Fibroblast of lung (primary cell): ENCODE results near the gene EXD1. TPM values are rescaled to one million over a fixed set of nuclear protein-coding genes. Genes with fewer than 3 reads are reported as not detected.
"Not testable (repeated sequence)": the region's sequence is repeated elsewhere in the genome, so short reads cannot be mapped to it uniquely, and the experiment has no call there.

Source experiments
- DNase-seq, 2 donors: peaks; one replicate each; pipeline versions ENCODE4 v3.0.0 to v3.0.0-alpha.2; 2010; ENCODE audit warnings: low read depth in 2 of 2
- H2AFZ ChIP-seq: 2 replicates; pipeline ENCODE4 v1.5.1; 2012; ENCODE audit warnings: low read length, control low read depth, inconsistent platforms
- H3K27ac ChIP-seq: 2 replicates; pipeline ENCODE4 v1.5.1; 2011; ENCODE audit warnings: low read length, control low read depth; ENCODE audit not compliant: insufficient read depth
- H3K27me3 ChIP-seq: 2 replicates; pipeline ENCODE4 v1.5.1; 2011; ENCODE audit warnings: mild to moderate bottlenecking, low read length; ENCODE audit not compliant: control insufficient read depth, insufficient read depth
- H3K36me3 ChIP-seq: 2 replicates; pipeline ENCODE4 v1.5.1; 2011; ENCODE audit warnings: low read length; ENCODE audit not compliant: control insufficient read depth, insufficient read depth
- H3K4me1 ChIP-seq: 2 replicates; pipeline ENCODE4 v1.5.1; 2011; ENCODE audit warnings: low read length; ENCODE audit not compliant: control insufficient read depth, insufficient read depth; ENCODE audit errors: extremely low read depth
- H3K4me2 ChIP-seq: 2 replicates; pipeline ENCODE4 v1.5.1; 2011; ENCODE audit warnings: low read length, control low read depth; ENCODE audit not compliant: insufficient read depth; ENCODE audit errors: extremely low read depth
- H3K4me3 ChIP-seq, 4 experiments: fragments of 200-600 bp in 1 of 4; sonication (generic) in 1 of 4; replicated peaks in 1 of 4; 2 replicates each; pipeline ENCODE4 v1.5.1; 2011 to 2016; ENCODE audit warnings: low read length in 4 of 4, low read depth in 3 of 4, mild to moderate bottlenecking in 3 of 4, control low read depth in 2 of 4, inconsistent platforms in 1 of 4, mixed read lengths in 1 of 4; ENCODE audit not compliant: insufficient read depth in 1 of 4; ENCODE audit errors: control extremely low read depth in 1 of 4
- H3K79me2 ChIP-seq: 2 replicates; pipeline ENCODE4 v1.5.1; 2012; ENCODE audit warnings: mild to moderate bottlenecking, low read length, inconsistent platforms; ENCODE audit not compliant: control insufficient read depth, insufficient read depth
- H3K9ac ChIP-seq: 2 replicates; pipeline ENCODE4 v1.5.1; 2011; ENCODE audit warnings: mild to moderate bottlenecking, low read length, control low read depth; ENCODE audit not compliant: insufficient read depth
- H3K9me3 ChIP-seq: 2 replicates; pipeline ENCODE4 v1.5.1; 2012; ENCODE audit warnings: low read depth, low read length; ENCODE audit not compliant: control insufficient read depth, insufficient read depth
- H4K20me1 ChIP-seq: 2 replicates; pipeline ENCODE4 v1.5.1; 2011; ENCODE audit warnings: low read length; ENCODE audit not compliant: control insufficient read depth, insufficient read depth; ENCODE audit errors: extremely low read depth
- EZH2 ChIP-seq: IDR thresholded peaks from 2 replicates; pipeline ENCODE4 v1.5.1; 2012; ENCODE audit warnings: low read length, control low read depth, mild to moderate bottlenecking; ENCODE audit errors: missing control alignments
- polyA plus RNA-seq, 2 donors: library from polyadenylated mRNA; depleted of rRNA in 1 of 2; stranded (reverse) in 1 of 2; unstranded in 1 of 2; fragments of >200 nt; gene quantifications; 2 replicates each; pipeline ENCODE4 v1.2.1, GENCODE V29; 2011 to 2012; ENCODE audit warnings: missing spikeins in 1 of 2
- total RNA-seq: library from RNA; depleted of rRNA; stranded (reverse); fragments of >200 nt; gene quantifications from 2 replicates; pipeline ENCODE4 v1.2.1, GENCODE V29; 2014
- TF ChIP-seq, protein P1 (sequence below), 2 donors: IDR thresholded peaks in 1 of 2; conservative IDR thresholded peaks in 1 of 2; 1 replicate in 1 of 2; 2 replicates in 1 of 2; pipeline ENCODE4 v1.5.1; 2011 to 2012; ENCODE audit warnings: low read length in 2 of 2, control low read depth in 1 of 2, inconsistent platforms in 1 of 2, low read depth in 1 of 2, mild to moderate bottlenecking in 1 of 2

Gene EXD1
- total and polyA plus RNA-seq, 2 donors (not counting 1 experiment from before 2014, with no cell fraction given), result 0.17 TPM; not detected in 1

DNA sequence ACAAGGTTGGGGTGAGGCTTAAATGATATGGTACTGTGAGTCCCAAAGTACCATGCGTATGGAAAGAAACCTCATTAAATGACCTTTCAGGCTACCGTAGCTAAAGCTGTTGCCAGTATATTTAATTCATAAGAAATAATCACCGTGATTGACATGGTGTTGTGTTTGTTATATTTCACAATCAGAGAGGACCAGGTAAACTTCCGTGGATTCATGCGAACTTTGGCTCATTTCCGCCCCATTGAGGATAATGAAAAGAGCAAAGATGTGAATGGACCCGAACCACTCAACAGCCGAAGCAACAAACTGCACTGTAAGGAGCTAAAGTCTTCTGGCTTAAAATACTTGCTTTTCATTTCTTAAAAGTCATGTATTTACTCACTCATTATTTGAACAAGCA, 32.0 kb upstream of the EXD1 start:
- Histone ChIP-seq H3K36me3 (no peaks in the 10 kb centered on the region), H2AFZ (no peak overlapping the region), H3K79me2 (no peaks in the 10 kb centered on the region), H4K20me1 (no peaks in the 10 kb centered on the region), H3K27me3 (no peaks in the 10 kb centered on the region), H3K27ac (no peak overlapping the region), H3K4me1 (no peaks in the 10 kb centered on the region), H3K4me3 (no peak overlapping the region), H3K9me3 (no peaks in the 10 kb centered on the region), H3K4me2 (no peak overlapping the region), H3K9ac (no peak overlapping the region)
- DNase-seq, result no peak
- TF ChIP-seq, protein P1, sequence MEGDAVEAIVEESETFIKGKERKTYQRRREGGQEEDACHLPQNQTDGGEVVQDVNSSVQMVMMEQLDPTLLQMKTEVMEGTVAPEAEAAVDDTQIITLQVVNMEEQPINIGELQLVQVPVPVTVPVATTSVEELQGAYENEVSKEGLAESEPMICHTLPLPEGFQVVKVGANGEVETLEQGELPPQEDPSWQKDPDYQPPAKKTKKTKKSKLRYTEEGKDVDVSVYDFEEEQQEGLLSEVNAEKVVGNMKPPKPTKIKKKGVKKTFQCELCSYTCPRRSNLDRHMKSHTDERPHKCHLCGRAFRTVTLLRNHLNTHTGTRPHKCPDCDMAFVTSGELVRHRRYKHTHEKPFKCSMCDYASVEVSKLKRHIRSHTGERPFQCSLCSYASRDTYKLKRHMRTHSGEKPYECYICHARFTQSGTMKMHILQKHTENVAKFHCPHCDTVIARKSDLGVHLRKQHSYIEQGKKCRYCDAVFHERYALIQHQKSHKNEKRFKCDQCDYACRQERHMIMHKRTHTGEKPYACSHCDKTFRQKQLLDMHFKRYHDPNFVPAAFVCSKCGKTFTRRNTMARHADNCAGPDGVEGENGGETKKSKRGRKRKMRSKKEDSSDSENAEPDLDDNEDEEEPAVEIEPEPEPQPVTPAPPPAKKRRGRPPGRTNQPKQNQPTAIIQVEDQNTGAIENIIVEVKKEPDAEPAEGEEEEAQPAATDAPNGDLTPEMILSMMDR (conservative IDR thresholded peaks at IDR 0.05 in 1 of 2, IDR thresholded peaks at IDR 0.05 in 1 of 2; ENCODE audit: low read depth in 1 of 2, low read length in 2 of 2), result no peak
- TF ChIP-seq EZH2, result no peak

DNA sequence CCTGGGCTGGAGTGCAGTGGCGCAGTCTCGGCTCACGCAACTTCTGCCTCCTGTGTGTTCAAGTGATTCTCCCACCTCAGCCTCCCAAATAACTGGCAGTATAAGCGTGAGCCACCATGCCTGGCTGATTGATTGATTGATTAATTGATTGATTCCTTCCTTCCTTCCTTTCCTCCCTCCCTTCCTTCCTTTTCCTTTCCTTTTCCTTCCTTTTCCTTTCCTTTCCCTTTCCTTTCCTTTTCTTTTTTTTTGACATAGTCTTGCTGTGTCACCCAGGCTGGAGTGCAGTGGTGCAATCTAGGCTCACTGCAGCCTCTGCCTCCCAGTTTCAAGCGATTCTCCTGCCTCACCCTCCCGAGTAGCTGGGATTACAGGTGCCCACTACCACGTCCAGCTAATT, 30.4 kb upstream of the EXD1 start:
- not testable (repeated sequence) for H3K79me2 ChIP-seq, H3K4me1 ChIP-seq, H2AFZ ChIP-seq, H3K27ac ChIP-seq, H3K4me3 ChIP-seq, H3K4me2 ChIP-seq, DNase-seq, H3K27me3 ChIP-seq, H3K9ac ChIP-seq, H3K9me3 ChIP-seq, H3K36me3 ChIP-seq, H4K20me1 ChIP-seq

DNA sequence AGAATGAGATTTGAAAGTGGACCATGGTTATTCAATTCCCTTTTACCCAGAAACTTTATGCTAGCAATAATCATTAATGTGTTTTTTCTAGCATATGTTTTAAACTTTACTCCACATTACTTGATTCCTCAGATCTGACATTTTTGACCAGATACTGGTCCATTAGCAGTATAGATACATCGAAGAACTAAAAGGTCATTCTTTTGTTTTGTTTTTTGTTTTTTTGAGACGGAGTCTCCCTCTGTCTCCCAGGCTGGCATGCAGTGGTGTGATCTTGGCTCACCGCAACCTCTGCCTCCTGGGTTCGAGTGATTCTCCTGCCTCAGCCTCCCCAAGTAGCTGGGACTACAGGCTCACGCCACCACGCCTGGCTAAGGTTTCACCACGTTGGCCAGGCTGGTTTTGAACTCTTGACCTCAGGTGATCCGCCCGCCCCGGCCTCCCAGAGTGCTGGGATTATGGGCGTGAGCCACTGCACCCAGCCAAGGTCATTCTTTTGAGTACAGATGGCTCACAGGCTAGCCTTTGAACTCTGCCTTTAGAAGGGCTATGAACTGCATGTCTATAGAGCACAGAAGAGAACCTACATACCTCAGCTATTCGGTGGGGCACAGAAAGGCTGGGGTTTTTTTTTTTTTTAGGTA, 29.1 kb upstream of the EXD1 start:
- H3K4me2 ChIP-seq, result no peak overlapping the region
- H4K20me1 ChIP-seq, result no peaks in the 10 kb centered on the region
- H3K27ac ChIP-seq, result no peak overlapping the region
- no peaks in the 10 kb centered on the region for H3K79me2 ChIP-seq
- H3K4me1 ChIP-seq, result no peaks in the 10 kb centered on the region
- TF ChIP-seq, protein P1 (conservative IDR thresholded peaks at IDR 0.05 in 1 of 2, IDR thresholded peaks at IDR 0.05 in 1 of 2; ENCODE audit: low read depth in 1 of 2, low read length in 2 of 2), result no peak
- TF ChIP-seq EZH2, result no peak
- no peaks in the 10 kb centered on the region for H3K36me3 ChIP-seq
- no peak overlapping the region for H3K9ac ChIP-seq
- H2AFZ ChIP-seq, result no peak overlapping the region
- H3K9me3 ChIP-seq, result no peaks in the 10 kb centered on the region
- no peak for DNase-seq
- no peak overlapping the region for H3K4me3 ChIP-seq
- H3K27me3 ChIP-seq, result no peaks in the 10 kb centered on the region
